T1000 (cell line): ENCODE data around the gene SLC23A1.

Experiments used
- DNase-seq: peaks from one replicate; lab custom pipeline; 2025; ENCODE audit warnings: mixed read lengths; lab: John Stamatoyannopoulos, UW

Gene SLC23A1

GRCh38 chr5:139407517-139407916 is 24.4 kb upstream of the SLC23A1 start:
- DNase-seq = no peak

GRCh38 chr5:139406963-139407362 is 23.9 kb upstream of the SLC23A1 start:
- DNase-seq = no peak

- no peak for DNase-seq
Measured at GRCh38 chr5:139404484-139404840, 21.4 kb upstream of the SLC23A1 start.

DNA sequence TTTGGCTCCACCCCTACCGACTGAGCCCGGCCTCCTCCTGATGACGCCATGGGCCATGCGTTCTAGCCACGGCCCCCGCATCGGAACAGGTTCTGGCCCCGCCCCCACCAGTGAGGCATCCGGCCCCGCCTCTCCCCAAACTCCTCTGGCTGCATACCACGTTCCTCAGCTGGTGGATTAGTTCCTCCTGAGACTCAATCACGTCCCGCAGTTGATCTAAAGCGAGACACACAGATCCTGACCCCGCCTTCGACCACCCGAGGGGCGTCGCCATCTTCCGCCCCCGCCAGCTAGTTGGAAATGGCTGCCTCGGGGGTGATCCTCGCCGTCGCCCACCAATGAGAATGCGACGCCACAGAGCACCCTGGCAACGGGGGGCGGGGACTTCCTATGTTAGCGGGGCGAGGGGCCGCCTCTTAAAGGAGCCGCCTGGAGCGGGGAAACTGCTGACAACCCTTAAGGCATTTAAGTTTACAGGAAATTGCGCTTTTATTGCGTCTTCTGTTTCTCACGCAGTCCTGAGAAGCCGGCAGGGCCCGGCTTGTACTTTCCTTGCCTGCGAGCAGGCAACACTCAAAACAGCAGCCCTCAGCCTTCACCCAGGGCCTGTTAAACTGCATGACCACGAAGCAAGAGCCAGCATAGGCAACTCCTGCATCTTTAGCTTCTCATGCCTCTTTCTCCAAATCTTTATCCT is 20.8 kb upstream of the SLC23A1 start, which contains the start of gene SPATA24:
Gene SPATA24, minus strand, starts transcription at position 303 of the 697 bp plus-strand sequence. Its CDS starts 29 bp downstream, at position 274.
- DNase-seq = peak; percentile 97

GRCh38 chr5:139403418-139403786 is 20.3 kb upstream of the SLC23A1 start:
- DNase-seq = no peak

- no peak for DNase-seq
Measured at GRCh38 chr5:139402561-139403158, 19.6 kb upstream of the SLC23A1 start.

DNA sequence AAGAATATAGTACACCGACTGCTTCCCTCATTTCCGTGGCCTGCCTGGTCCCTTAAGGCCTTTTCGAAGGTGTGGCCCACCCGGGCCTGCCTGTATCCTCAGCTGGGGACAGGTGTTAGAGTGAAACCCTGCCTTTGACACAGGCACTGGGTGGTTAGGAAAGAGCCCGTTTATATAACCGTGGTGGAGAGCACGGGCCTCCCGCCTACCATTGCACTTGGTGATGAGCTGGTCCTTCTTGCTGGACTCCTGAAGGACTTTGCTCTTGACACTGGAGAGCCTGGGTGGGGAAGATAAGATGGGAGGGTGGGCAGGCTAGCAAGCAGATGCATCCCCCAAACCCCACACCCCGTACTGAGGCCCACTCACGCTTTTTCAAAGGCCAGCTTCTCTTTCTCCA is 18.4 kb upstream of the SLC23A1 start:
- DNase-seq = no peak

GRCh38 chr5:139399501-139400121 is 16.5 kb upstream of the SLC23A1 start:
- DNase-seq = no peak

GRCh38 chr5:139397921-139398320 is 14.8 kb upstream of the SLC23A1 start:
- DNase-seq = no peak

DNA sequence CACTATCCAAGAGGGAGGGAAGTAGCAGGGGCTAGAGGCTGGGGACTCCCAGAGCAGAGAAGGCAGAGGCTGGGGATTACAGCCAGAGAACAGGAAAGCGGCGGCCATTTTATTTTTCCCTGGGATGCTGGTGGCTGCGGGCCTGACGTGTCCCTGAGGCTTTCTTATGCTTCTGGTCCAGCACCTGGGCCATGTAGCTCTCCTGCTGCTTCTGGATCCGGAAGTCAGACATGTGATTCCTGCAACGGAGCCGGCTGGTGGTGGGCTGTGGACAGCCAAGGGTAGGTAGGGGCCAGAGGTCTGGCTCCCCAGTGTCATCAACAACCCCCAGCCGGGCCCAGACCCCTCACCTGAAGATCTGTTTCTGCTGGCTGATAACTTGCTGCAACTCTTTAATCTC is 13.6 kb upstream of the SLC23A1 start:
- DNase-seq = no peak

GRCh38 chr5:139395844-139396640 is 12.9 kb upstream of the SLC23A1 start:
- no peak for DNase-seq

DNA sequence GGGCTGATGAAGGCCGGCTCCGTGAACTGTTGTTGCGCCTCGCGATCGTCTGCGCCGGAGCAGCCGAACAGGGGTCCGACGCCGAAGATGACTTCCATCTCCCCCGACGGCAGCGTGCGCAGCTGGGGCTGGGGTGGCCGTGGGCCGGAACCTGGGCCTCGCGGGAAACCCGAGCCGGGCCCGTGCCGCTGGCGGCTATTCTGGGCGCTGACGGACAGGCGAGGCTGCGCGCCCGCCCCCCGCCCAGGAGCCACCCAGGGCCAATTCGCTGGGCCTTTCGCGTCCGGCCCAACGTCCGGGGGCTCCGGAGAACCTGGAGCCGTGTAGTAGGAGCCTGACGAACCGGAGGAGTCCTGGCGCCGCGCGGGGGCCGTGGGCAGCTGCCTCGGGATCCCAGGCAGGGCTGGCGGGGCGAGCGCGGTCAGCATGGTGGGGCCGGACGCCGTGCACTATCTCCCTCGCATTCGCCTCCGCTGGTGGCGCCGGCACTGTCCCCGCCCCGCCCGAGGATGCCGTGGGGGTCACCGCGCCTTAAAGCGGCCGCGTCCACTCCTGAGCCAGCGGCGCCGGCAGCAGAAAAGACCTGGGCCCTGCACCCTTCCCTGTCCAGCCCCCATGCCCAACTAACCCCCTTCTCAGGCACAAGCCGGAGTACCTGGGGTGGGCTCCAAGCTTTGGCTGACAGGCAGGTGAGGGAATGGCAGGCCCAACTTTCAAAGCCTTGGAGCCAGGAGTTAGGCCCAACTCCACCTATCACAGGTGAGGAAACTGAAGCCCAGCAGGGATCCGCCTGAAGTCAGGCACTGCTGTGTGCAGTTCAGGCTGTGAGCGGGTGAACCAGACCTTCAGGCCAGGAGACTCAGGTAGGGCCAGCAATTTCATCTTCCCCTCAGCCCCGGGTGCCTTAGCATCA is 11.8 kb upstream of the SLC23A1 start, which contains the start of gene PROB1:
Gene PROB1, minus strand, starts transcription at position 451 of the 913 bp plus-strand sequence. Its CDS starts 23 bp downstream, at position 428.
- DNase-seq = no peak

GRCh38 chr5:139394123-139394653 is 11.1 kb upstream of the SLC23A1 start:
- no peak for DNase-seq

- no peak for DNase-seq
Measured at GRCh38 chr5:139393497-139394122, 10.5 kb upstream of the SLC23A1 start.

DNA sequence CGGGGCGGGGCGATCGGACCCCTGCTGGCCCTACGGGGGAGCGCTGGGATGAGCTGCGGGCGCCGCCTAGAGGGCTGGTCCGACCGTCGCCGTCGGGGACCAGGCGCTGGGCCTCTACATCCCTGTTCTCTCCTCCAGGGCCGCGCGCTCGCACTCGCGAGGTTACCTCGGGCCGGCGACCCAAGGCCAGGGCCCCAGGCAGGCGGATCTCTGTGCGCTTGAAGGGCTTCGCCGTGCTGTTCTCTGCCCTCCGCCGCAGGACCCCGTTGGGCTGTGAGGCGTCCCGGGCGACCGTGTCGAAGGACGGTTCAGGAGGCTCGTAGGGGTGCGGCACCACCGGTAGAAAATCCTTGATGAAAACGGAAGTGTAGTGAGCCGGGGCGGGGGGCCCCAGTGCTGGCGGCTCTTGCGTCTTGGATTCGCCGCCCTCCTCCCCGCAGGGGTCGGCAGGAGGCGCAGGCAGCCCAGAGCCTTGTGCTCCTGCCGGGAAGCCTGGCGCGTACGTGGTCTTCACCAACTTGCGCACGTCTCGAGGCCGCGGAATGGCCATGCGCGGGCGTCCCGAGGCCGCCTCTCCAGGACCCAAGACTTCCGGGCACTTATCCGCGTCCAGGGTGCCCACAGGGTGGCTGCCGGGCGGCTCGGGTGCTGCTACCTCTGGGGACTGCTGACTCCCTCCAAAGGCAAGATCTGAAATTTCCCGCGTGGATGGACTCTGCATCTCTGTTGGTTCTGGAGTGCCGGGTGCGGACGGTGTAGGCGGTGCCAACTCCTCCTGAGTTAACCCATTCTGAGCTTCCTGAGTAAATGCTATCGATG is 9.8 kb upstream of the SLC23A1 start:
- DNase-seq = no peak

GRCh38 chr5:139392324-139392677 is 9.2 kb upstream of the SLC23A1 start:
- DNase-seq = no peak

DNA sequence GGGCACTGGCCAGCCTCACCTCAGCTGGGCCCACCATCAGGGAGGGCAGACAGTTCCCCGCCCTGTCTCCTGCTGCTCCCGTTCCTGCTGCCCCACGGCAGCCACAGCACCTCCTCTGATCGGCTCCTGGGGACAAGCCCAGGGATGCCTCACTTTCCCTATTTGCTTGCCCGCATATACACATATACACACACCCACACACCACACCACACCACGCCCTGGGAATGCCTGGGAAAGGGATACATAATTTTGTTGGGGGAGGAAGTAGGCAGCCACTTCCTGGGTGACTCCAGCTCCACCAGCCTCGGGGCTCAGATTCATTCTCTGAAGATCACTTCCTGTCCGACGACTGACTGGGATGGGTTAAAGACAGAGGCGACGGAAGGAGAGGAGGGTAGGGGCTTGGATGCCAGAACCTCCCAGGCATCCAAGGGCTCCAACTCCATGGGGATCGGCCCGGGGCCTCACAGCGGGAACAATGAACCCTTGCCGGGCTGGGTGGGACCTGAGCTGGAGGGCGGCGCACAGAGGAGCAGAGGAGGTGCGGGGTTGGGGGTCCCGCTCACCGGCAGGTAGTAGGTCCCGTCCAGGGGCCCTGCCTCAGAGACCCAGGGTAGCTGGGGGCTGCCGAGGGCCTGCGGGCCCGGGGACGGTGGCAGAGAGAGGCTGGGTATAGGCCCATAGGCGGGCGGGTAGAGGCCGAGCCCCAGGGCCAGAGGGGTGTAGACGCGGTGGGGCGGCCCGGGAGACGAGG is 8.7 kb upstream of the SLC23A1 start:
- DNase-seq = no peak

- no peak for DNase-seq
Measured at GRCh38 chr5:139390639-139391569, 7.8 kb upstream of the SLC23A1 start.
